GM13977 (cell line): Measurements from ENCODE around the gene KAT5.

Source experiments
- DNase-seq: peaks from one replicate; pipeline ENCODE4 v3.0.0; 2012; ENCODE audit warnings: low spot score
- in situ Hi-C: fragments of 300-500 bp; cut with MboI; formaldehyde crosslinking; loops from one replicate; pipeline ENCODE4 v1.12.0; 2022; ENCODE audit warnings: low sequenced_read_pairs, low pct_unique_long_range_greater_than_20kb, mixed read lengths, inconsistent platforms; ENCODE audit not compliant: unreplicated experiment
- TF ChIP-seq, protein P1 (sequence below): IDR thresholded peaks from 2 replicates; pipeline ENCODE4 v1.5.1; 2012; ENCODE audit warnings: mild to moderate bottlenecking, control low read depth; ENCODE audit not compliant: insufficient read depth; ENCODE audit errors: extremely low read depth, missing control alignments

Gene KAT5

DNA sequence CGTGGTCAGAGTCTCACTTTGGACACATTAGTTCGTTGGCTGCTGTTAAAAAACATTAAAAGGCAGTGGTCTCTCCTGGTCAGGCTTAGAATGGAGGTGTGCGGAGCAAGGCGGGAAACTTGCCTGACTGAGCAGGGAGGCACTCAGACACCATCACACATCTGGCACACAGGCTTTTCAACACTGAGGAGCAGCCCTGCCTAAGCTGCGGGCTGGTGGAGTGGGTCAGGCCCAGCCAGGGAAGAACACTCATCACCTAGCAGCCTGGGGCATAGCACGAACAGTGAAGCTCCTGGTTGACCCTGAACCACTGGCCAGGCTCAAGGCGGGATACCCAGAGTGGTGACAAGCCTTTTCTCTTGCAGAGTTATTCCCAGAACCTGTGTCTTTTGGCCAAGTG is 4.2 kb downstream of the KAT5 start:
- TF ChIP-seq, protein P1, sequence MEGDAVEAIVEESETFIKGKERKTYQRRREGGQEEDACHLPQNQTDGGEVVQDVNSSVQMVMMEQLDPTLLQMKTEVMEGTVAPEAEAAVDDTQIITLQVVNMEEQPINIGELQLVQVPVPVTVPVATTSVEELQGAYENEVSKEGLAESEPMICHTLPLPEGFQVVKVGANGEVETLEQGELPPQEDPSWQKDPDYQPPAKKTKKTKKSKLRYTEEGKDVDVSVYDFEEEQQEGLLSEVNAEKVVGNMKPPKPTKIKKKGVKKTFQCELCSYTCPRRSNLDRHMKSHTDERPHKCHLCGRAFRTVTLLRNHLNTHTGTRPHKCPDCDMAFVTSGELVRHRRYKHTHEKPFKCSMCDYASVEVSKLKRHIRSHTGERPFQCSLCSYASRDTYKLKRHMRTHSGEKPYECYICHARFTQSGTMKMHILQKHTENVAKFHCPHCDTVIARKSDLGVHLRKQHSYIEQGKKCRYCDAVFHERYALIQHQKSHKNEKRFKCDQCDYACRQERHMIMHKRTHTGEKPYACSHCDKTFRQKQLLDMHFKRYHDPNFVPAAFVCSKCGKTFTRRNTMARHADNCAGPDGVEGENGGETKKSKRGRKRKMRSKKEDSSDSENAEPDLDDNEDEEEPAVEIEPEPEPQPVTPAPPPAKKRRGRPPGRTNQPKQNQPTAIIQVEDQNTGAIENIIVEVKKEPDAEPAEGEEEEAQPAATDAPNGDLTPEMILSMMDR, result no peak
- no peak for DNase-seq
- in situ Hi-C loops, result loop anchor here (10.0 kb wide), 1 partner anchor 98 kb away; no protein-coding TSS in a partner anchor

DNA sequence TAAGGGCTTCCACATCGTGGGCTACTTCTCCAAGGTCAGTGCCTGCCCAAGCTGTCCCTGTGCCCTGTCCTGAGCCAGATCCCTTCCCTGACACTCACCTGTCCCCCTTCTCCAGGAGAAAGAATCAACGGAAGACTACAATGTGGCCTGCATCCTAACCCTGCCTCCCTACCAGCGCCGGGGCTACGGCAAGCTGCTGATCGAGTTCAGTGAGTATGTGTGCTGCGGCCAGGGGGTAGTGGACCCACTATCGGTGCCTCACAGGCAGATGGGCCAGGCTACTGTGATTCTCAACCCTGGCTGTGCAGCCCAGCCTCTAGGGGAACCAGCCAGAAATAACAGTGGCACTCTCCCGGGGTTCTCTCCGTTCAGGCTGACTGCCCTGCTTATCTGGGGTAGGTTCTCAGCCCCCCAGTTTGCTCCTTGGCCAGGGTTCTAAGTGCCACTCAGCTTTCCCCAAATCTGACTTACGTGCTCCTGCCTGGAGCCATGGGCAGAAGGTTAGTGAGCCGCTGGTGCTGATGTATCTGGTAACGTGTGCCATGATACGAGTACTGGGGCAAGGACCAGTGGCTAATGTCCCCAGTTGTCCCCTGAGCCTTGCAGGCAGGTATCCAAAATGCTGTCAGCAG is 4.8 kb downstream of the KAT5 start:
- in situ Hi-C loops, result loop anchor here (10.0 kb wide), 1 partner anchor 98 kb away; no protein-coding TSS in a partner anchor
- no peak for DNase-seq
- TF ChIP-seq, protein P1, result no peak

DNA sequence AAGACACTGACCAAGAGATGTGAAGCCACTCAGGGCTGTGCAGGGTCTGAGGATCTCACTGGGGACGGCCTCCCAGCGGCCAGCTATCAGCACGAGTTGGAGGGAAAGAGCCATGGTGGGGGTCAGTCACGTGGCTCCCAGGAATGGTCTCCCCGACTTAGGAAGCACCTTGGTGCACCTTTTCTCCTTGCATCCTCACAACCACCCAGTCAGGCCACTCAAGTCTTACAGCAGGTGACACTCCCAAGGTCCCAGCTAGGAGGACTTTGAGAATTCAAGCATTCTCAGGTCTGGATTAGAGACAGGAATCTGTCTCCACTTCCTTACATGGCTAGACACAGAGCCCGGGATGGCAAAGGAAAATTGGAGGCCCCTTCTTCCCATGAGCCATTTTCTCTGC is 5.9 kb downstream of the KAT5 start:
- TF ChIP-seq, protein P1, result no peak
- in situ Hi-C loops, result loop anchor here (10.0 kb wide), 1 partner anchor 97 kb away; no protein-coding TSS in a partner anchor

DNA sequence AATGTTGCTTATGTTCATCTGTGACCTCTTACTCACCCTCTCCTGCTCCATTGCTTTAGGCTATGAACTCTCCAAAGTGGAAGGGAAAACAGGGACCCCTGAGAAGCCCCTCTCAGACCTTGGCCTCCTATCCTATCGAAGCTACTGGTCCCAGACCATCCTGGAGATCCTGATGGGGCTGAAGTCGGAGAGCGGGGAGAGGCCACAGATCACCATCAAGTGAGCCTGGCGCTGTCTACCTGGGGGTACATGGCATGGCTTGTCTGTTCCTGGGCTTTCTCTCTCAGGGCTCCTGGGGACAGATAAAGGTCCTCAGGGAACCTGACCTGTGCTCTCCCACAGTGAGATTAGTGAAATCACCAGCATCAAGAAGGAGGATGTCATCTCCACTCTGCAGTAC is 6.5 kb downstream of the KAT5 start:
- DNase-seq, result no peak
- TF ChIP-seq, protein P1, result no peak
- in situ Hi-C loops, result loop anchor here (10.0 kb wide), 1 partner anchor 96 kb away; no protein-coding TSS in a partner anchor

More for the DNA sequence above, 5.9 kb downstream of the KAT5 start:
- no peak for DNase-seq

DNA sequence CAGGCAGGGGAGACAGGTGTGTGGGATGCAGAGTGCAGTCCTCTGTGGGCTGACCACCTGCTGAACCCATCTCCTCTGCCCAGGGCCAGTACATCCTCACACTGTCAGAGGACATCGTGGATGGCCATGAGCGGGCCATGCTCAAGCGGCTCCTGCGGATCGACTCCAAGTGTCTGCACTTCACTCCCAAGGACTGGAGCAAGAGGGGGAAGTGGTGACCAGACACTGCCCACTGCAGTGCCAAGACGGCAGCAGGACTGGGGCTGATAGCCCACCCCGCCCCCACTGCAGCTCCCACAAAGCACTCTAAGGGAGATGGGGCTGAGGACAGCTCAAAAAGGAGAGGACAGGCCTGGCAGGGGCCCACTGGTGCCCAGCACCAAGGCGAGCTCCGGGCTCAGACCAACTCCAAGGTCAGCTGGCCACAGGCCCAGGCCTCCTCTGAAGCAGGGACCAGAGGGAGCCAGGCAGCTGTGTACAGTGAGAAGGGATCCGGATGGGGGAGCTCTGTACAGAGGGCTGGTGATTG is 7.0 kb downstream of the KAT5 start:
- in situ Hi-C loops, result loop anchor here (10.0 kb wide), 1 partner anchor 96 kb away; no protein-coding TSS in a partner anchor
- no peak for DNase-seq
- TF ChIP-seq, protein P1, result no peak

DNA sequence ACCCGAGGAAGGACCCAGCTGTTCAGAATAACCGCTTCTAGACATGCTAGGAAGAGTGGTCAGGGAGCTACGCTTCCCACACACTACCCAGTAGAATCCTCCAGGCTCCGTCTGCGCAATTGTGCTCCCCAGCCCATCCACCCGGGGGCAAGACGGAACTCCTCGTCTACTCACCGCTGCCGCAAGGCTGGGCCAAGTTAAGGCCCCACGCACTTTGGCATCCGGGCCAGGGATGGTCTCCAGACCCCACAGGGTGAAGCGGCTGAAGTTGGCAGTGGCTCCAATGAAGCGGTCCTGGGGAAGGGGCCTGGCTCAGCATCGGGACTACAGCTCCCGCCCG is 7.8 kb downstream of the KAT5 start:
- in situ Hi-C loops, result loop anchor here (10.0 kb wide), 1 partner anchor 95 kb away; no protein-coding TSS in a partner anchor

More for the DNA sequence above, 7.8 kb downstream of the KAT5 start:
- DNase-seq, result no peak
- TF ChIP-seq, protein P1, result no peak
